NCI-H1436 (cell line): Measurements from ENCODE around the gene VGF.
"Not testable (repeated sequence)": the region's sequence is repeated elsewhere in the genome, so short reads cannot be mapped to it uniquely, and the experiment has no call there.

ENCODE experiments used
- DNase-seq: peaks from one replicate; lab custom pipeline; 2025; lab: John Stamatoyannopoulos, UW

VGF gene

DNA sequence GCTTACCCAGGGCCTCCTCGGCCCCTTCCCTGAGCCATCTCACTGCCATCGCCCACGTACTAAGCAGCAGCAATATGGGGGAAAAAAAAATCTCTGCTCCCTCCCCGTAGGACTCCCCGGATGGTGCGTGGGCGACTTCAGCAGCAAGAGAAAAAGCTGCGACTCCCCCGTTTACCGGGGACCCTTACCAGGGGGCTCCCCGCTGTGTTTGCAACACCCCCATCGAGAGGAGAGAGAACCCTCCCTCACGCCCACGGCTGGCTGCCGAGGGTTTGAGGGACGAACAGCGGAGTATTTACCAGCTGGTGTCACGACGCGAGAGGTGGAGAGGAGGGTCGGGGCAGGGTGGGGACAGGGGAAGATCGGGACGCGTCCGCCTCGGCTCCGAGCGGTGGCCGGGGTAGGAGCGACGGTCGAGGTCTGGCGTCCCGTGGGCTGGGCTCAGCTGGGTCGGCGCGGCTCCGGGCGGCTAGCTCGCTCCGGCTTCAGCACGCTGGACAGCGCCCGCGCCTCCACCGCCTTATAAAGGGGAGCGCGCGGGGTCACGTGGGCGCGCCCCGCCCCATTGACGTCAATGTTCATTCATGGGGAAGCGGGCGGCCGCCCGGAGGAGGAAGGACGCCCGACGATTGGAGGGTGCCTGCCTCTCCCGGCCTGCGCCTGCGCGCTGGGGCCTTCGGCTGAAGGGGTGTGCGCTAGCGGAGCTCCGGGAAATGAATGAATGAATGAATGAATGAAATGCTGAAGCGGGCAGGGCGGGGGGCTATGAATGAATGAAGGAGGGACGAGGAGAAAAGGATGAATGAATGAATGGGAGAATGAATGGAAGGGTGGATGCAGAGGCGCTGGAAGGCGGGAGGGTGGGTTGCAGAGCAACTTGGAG lies at the start of gene VGF:
TSS of gene VGF (minus strand) at position 495 of the 883 bp plus-strand sequence. CDS start 726 bp downstream, outside the sequence.
- DNase-seq, result peak; percentile 91

DNA sequence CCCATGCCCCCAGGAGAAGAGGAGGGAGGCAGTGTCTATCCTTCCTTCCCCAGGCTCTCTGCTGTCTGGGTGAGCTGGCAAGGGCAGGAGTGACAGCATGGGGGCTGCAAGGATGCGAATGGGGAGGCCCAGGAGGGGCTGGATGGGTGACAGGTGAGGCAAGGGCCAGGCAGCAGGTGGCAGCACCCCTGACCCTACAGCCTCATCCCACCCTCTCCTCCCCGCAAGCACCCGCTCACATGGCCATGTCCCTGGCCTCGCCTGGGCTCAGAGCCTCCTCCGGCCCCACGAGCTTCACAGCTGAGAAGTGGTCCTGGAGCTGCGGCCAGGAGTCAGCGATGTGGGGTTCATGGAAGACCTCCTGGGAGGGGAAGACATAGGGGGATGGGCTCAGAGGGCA lies 46.6 kb upstream of the VGF start:
- no peak for DNase-seq

DNA sequence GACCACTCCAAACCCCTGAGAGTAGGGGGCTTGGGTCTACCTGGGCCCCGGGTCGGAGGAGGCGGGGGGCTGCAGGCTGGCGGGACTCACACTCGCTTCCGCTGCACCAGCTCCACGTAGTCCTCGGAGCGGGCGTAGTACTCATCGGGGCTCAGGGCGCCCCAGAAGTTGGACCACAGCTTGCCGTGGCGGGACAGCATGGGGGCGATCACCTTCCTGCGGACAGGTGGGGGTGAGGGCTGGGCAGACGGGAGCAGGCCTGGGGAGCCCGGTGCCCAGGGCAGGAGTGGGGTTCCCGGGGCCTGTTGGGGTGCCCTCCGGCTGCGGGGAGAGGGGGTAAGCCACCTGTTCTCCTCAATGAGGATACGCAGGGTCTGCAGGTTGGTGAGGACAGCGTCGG lies 46.1 kb upstream of the VGF start:
- DNase-seq, result no peak

DNA sequence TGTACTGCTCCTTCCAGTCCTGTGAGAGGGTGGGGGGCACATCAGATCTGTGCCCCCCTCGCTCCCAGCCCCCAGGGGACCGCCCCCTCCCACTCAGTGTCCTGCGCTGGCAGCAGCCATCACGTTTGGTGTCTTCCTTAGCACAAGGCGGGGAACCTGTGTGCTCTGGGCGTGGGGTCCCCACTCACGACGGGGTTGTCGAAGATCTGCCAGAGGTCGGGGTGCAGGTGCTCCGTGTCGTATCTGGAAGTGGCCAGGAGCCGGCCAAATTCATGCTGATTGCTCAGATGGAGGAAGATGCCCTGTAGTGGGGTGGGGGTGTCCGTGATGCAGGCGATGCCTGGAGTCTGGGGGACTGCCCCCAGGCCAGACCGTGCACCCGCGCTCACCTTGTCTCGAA lies 44.8 kb upstream of the VGF start:
- no peak for DNase-seq

DNA sequence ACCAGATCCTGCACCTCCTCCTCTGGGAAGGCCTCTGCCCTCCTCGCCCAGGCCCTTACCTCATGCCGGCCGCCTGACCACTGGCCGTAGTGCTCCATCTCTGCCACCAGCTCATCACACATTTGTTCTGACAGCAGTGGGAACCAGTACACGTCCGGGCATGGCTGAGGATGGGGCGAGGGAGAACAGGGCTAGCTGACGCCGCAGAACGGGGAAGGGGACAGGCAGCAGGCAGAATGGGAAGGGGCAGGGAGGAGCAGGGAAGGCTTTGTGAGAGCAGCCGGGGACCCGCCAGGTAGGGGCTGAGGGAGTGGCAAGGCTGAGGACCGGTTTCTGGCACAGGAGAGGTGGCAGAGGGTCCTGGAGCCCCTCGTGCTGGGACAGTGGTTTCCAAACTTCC lies 43.4 kb upstream of the VGF start:
- DNase-seq, result no peak

DNA sequence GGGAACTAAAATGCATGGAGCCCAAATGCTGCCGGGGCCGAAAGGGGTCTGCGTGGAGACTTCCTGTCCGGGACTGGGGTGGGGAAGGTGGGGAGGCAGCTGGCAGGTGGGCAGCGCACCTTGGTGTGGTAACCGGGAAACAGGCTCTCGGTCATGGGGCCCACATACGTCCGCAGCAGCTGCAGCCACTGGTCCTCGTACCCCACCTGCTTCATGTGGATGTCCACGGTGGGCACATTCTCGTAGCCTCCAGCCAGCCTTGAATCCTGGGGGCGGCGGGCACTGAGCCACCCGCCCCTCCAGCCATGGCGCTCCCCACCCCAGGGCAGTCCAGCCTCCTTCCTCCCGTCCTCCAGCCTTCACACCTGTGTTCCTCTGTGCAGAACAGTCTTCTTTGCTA lies 42.1 kb upstream of the VGF start:
- DNase-seq, result no peak

DNA sequence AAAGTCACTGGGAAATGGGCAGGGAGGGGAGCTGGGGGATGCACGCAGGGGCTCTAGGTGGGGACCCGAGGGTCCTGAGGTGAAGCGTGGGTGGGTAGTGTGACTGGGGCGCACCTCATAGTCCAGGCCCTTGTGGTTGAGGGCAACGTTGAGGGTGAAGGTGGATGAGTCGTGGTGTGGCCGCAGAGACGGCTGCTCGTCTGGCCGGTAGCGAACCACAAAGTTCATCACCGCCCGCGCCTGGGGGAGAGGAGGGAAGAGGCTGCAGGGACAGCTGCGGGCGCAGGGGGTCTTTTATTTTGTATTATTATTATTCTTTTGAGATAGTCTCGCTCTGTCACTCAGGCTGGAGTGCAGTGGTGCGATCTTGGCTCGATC lies 41.3 kb upstream of the VGF start:
- DNase-seq, result no peak

DNA sequence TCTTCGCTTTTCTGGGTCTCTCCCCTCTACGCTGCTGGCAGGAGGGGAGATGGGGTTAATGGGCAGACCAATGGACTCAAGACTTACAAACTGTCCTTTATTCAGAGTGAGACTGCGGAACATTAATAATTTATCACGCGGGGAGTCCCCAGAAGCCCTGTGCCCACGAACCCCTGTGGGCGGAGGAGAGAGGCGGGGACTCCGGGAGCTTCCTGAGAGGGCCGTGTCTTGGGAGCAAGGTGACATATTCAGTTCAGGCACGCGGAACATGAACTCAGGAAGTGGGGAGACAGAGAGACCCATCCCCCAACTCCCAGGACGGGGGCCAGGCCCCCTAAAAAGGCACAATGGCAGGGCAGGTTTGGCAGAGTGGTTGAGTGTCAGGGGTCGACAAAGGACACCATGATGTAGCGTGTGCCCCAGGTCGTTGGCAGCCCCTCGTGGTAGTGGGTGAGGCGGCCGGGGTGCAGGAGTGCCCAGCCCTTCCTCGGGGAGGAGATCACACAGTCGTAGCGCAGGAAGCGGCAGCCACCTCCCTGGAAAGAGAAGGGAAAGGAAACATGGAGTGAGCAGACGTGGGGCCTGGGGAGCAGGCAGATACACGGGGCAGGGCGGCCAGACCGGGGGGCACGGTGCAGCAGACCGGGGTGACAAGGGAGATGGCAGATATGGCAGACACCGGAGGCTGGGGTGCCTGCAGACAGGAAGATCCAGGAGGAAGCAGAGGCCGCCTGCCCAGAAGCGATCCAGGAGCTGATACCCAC lies 40.7 kb upstream of the VGF start:
- DNase-seq, result no peak

DNA sequence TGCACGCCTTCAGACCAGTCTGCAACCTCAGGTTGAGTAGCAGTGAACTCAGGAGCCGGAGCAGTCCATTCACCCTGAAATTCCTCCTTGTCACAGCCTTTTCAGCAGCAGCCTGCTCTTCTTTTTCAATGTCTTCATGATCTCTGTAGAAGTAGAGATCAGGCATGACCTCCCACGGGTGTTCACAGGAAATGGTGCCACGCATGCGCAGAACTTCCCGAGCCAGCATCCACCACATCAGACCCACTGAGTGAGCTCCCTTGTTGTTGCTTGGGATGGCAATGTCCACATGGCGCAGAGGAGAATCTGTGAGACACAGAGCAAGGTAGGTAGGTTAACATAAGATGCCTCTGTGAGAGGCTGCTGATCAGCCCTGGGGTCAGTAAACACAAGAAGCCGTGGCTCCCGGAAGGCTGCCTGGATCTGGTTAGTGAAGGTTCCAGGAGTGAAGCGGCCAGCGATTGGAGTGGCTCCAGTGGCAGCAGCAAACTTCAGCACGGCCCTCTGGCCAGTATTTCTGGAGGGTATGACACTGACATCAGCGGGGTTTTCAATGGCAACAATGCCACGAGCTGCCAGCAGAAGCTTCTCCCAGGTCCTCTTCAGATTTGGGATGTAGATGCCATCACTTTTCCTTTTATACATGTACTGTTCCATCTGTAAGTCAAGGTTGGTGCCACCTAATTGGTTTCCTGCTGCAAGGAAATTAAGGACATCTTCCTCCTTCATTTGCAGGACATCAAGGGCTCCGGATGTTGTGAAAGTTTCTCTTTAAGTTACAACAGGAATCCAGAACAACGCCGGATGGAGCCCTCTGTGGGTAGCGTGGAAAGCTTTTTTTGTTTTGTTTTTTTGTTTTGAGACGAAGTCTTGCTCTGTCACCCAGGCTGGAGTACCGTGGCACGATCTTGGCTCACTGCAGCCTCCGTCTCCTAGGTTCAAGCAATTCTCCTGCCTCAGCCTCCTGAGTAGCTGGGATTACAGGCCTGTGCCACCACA lies 38.7 kb upstream of the VGF start:
- DNase-seq, result not testable (repeated sequence)

DNA sequence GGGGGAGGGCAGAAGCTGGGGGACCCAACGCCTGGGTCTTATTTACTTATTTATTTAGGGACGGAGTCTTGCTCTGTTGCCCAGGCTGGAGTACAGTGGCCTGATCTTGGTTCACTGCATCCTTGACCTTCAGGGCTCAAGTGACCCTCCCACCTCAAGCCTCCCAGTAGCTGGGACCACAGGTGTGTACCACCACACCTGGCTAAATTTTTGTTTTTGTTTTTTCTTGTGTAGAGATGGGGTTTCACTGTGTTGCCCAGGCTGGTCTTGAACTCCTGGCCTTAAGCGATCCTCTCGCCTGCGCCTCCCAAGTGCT lies 37.2 kb upstream of the VGF start:
- no peak for DNase-seq

DNA sequence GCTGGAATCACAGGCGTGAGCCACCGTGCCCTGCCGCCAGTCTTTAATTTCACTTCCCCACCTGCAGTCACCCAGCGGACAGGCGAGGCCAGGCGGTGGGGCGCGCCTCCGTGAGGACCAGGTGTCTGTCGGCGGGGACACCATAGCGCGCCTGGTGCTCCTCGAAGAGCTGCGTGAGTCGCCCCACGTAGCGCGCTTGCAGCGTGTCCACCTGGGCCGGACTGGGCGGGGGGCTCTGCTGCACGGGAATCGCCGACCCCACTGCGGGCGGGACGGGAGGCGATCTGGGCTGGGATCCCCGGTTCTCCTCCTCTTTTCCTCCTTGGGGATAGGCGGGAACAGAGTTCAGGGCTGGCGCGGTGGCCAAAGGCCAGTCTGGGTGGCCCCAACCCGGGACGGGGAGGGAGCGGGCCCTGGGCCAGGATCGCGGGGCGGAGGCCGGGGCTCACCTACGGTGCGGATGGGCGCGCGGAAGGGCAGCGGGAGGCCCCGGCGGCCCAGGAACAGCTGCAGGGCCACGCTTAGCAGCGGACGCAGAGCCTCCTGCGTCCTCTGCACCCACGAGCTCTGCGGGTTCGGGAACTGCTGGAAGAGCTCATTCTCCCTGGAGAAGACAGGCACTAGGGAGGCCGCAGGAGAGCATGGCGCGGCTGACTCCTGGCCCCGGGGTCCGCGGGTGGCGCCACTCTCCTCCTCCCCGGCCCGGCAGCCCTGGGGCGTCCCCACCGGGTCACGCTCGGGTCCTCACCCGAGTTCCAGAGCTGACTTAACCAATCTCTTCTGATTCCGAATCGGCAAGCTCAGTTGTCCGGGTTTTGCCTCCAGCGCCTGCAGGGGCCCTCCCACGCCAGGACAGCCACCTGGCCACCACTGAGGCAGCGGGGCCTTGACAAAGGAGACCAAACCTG lies 36.6 kb upstream of the VGF start:
- DNase-seq, result no peak

DNA sequence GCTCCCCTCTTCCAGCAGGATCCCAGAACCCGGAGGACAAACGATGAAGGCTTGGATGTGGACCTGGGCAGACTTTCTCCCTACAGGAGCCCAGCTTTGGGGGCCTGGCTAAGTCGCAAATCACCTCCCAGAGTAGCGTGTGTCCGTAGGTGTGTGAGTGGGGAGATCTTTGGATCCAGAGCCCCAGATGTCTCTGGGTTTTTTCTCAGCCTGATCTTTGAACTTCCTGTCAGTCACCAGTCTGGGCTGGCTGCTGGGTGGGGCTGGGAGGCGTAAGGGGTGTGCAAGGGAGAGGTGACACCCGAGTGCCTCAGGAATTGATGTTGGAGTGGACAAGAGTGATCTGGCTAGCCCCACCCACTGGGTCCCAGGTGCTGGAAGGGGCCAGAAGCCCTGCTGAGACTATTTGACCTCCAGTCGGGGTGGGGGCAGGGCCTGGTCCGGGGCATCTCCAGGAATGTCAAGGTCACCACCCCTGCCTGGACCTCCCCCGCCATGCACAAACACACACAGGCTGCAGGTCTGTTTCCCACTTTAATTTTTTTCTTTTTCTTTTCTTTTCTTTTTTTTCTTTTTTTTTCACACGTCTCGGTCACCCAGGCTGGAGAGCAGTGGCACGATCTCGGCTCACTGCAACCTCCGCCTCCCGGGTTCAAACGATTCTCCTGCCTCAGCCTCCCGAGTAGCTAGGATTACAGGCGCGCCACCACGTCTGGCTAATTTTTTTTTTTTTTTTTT lies 35.7 kb upstream of the VGF start, which contains the start of gene MOGAT3:
TSS of gene MOGAT3 (minus strand) at position 175 of the 738 bp plus-strand sequence. CDS start 182 bp downstream, outside the sequence.
- no peak for DNase-seq

DNA sequence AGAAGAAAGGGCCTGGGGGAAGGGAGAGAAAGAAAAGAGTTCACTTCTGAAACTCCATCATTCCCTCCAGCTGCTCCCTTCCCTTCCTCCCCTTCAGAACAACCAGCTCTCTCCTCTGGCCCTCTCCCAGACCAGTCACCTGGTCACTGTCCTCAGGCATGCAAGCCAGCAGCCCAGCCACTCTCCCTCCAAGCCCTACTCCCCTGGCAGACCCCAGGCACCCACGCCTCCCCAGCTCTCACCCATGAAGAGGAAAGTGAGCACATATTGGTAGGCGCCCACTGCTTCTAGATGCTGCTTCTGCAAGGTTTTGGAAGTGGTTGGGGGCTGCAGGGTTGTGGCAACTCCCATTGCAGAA lies 35.1 kb upstream of the VGF start:
- DNase-seq, result no peak

DNA sequence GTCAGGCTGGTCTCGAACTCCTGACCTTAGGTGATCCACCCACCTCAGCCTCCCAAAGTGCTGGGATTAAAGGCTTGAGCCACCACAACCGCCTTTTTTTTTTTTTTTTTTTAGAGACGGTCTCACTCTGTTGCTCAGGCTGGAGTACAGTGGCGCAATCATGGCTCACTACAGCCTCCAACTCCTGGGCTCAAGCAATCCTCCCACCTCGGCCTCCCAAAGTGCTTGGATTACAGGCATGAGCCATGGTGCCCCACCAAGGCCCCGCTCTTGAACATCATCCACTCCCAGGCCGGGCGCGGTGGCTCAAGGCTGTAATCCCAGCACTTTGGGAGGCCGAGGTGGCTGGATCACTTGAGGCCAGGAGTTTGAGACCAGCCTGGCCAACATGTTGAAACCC lies 34.2 kb upstream of the VGF start:
- DNase-seq, result not testable (repeated sequence)

DNA sequence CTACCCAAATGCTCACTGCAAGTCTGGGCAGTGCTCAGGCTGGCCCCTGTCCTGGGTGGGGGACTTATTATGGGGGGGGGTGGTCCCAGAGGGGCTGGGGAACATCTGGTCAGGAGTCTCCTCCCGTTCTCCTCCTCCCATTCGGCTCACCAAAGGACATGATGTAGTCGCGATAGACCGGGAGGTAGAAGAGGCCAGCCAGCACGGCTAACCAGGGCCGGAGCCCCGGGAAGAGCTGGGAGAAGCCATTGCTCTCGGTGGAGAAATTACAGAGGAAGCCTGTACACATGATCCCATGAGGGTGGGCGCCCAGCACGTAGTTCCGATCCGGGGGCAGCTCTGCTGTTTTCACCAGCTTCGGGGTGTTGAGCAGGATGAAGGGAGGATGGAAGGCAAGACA lies 33.1 kb upstream of the VGF start:
- no peak for DNase-seq

DNA sequence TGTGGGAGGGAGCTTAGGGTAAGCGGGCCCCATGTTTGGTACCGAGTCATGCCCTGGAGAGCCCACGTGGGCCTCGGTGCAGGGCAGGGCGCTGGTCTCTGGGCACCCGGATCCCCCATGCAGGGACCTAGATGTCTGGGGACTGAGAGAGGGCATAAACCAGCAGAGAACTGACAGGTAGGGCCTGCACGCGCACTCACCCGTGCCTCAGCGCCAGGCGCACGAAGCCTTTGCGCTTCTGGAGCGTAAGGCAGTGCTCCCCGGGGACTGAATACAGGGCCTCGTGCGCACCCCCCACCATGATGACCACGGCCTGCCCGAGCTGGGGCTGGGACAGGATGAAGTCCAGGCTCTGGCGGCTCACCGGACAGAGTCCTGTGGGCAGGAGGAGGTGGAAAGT lies 32.6 kb upstream of the VGF start:
- no peak for DNase-seq

DNA sequence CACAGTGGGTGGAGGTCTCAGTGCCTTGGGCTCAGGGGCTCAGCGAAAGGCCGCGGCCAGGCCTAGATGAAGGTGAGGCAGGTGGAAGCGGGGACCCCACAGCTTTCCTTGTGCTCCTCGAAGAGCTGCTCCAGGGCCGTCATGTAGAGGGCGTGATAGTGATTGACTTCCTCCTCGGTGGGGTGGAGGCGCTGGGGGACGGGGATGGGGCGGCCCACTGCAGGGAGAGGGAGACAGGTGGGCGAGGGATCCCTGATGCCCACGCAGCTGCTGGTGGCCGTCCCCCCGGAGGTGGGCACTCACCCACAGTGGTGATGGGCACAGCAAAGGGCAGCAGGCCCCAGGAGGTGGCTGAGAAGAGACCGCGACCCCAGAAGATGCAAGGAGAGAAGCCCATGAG lies 30.5 kb upstream of the VGF start:
- no peak for DNase-seq

DNA sequence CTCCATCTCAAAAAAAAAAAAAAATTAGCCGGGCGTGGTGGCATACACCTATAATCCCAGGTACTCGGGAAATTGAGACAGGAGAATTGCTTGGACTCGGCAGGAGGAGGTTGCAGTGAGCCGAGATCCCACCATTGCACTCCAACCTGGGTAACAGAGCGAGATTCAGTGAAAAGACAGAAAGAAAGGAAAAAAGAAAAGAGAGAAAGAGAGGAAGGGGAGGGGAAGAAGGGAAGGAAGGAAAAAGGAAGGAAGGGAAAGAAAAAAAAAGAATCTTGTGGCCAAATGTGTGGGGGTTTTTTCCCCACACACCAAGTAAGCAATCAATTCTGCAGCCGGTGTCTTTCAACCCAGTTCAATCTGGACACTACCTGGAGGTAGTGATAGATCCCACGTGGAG lies 23.7 kb upstream of the VGF start:
- no peak for DNase-seq

DNA sequence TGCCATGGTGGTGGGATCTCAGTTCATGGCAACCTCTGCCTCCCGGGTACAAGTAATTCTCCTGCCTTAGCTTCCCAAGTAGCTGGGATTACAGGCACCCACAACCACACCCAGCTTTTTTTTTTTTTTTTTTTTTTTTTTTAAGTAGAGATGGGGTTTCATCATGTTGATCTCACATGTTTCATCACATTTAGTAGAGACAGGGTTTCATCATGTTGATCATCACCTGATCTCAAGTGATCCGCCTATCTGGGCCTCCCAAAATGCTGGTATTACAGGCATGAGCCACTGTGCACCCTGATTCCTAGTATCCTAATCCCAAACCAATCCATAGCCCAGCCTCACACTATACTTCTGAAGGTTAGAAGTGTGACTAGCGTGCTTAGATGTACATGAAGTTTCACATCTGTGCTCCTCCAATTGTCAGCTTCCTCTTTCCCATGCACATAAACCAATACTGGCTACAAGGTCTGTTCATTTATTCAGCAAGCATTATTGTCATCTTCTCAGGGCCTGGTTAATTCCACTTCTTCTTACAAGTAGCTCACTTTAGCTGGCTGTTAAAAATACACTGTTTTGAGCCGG lies 21.6 kb upstream of the VGF start:
- DNase-seq, result no peak

DNA sequence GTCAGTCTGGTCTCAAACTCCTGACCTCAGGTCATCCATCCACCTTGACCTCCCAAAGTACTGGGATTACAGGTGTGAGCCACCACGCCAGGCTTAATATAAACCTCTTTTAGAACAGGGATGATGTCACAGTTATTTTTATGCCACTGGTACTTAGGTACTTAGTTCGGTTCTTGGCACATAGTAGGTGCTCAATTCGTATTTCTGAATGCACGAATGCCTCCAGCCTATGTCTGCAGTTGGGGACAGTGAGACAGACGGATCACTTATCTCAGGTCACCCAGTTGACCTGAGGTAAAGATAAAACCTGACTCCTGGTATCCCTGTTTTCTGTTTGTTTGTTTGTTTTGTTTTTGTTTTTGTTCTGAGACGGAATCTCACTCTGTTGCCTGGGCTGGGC lies 20.8 kb upstream of the VGF start:
- no peak for DNase-seq
